T47D (cell line): Measurements from ENCODE around the gene CHADL.
"Not testable (repeated sequence)": the region's sequence is repeated elsewhere in the genome, so short reads cannot be mapped to it uniquely, and the experiment has no call there.

Source experiments
- DNase-seq, 2 experiments: peaks; one replicate each; pipeline versions ENCODE4 v3.0.0 to v3.0.0-alpha.2; 2011 to 2012; ENCODE audit warnings: low read depth in 1 of 2, low spot score in 1 of 2
- JUND ChIP-seq: IDR thresholded peaks from 2 replicates; pipeline ENCODE4 v1.6.1; 2012; ENCODE audit warnings: low read depth
- in situ Hi-C: cut with HindIII; loops from 2 replicates; pipeline ENCODE4 v1.10.0; 2016; ENCODE audit warnings: low sequenced_read_pairs, low pct_unique_long_range_greater_than_20kb

CHADL gene

GRCh38 chr22:41181349-41182241 is 59.1 kb downstream of the CHADL start:
- in situ Hi-C loops: no loop called here
- no peak for TF ChIP-seq JUND
- no peak for DNase-seq

DNA sequence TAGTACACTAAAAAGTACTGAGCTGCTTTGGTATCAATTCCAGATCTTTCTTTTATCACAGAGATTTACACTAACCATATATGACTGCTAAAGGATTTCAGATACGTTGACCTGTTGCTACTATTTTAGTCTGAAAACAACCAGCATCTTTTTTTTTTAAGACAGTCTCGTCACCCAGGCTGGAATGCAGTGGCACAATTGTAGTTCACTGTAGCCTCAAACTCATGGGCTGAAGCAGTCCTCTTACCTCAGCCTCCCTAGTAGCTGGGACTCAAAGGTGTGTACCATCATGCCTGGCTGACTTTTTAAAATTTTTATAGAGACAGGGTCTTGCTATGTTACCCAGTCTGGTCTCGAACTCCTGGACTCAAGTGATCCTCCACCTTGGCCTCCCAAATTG is 59.8 kb downstream of the CHADL start:
- in situ Hi-C loops: no loop called here
- no peak for DNase-seq
- TF ChIP-seq JUND: no peak

- DNase-seq, in situ Hi-C loops: not testable (repeated sequence)
Measured at GRCh38 chr22:41180362-41180761, 60.4 kb downstream of the CHADL start.
